ENCODE results near the gene ZNF189. TPM values are rescaled to one million over a fixed set of nuclear protein-coding genes. Genes with fewer than 3 reads are reported as not detected.

Gene ZNF189
- total RNA-seq (2022; extraction: Qiagen RNA extraction; ENCODE audit: low read depth): 7.0 to 9.9 TPM (median 7.1 TPM) in 5 replicates

DNA sequence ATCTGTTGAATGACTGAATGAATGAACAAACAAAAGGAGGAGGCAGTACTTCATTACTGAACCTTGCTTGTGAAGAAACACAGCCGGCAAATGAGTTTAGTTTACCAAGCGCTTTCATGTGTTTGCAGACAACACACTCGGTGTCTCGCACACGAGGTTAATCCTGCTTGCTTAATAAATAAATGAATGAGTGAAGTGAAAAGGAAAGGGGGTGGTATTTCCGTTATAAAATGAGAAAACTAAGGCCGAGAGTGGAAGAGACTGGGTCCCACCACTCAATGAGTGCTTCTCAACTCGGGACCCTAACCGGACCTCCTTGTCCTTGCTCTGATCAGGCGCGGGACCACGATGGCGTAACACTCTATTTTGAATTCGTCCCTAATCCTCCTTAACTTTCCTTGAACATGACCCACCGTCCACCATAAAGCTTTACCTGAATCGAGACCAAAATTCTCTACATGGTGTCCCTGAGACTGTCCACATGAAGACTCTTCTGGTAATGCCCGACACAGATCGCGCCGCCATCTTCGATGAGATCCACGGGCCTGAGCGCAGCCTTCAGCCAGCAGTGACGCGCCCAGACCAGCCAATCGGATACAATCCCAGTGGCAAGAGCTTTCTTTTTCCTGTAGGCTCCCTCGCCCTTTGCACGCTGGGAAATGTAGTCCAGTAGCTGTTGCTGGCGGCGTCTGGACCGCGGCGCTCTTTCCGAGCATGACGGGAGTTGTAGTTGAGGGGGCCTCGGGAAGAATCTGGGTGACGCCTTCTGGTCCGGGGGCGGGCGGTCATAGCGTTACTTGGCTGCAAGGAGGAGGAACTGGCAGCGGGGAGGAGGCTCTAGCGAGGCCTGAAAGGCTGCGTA lies at the start of gene ZNF189, which contains the start of gene MRPL50:
TSS of gene ZNF189 (plus strand) at position 784 of the 862 bp plus-strand sequence. CDS start 306 bp downstream, outside the sequence.
TSS of gene MRPL50 (minus strand) at position 551 of the 862 bp plus-strand sequence. CDS start at position 525, 26 bp downstream.

GRCh38 chr9:101384873-101385536 lies 13.6 kb upstream of the ZNF189 start, which contains the start of gene BAAT:
BAAT (minus strand) TSS chr9:101385006; CDS start chr9:101371404, 13,602 bp downstream.

GRCh38 chr9:101435601-101436079 lies 37.0 kb downstream of the ZNF189 start, which contains the start of gene ALDOB:
ALDOB (minus strand) TSS chr9:101435774; CDS start chr9:101430887, 4,887 bp downstream.

Other genes starting within 250 kb of the ZNF189 start
- gene BAAT, start 13.8 kb upstream of the ZNF189 start, total RNA-seq (2022; extraction: Qiagen RNA extraction; ENCODE audit: low read depth): 0.42 to 0.57 TPM (median 0.51 TPM) in 5 replicates
- 12.1 to 25.8 TPM (median 13.7 TPM) in 5 replicates for gene MRPL50, start 233 bp upstream of the ZNF189 start, total RNA-seq (2022; extraction: Qiagen RNA extraction; ENCODE audit: low read depth)
- not detected in 5 replicates for gene ALDOB, start 36.9 kb downstream of the ZNF189 start, total RNA-seq (2022; extraction: Qiagen RNA extraction; ENCODE audit: low read depth)
- gene RNF20, start 135.0 kb downstream of the ZNF189 start, total RNA-seq (2022; extraction: Qiagen RNA extraction; ENCODE audit: low read depth): 20.4 to 25.0 TPM (median 24.8 TPM) in 5 replicates
- gene PPP3R2, start 196.1 kb downstream of the ZNF189 start, total RNA-seq (2022; extraction: Qiagen RNA extraction; ENCODE audit: low read depth): not detected in 5 replicates

Data from A549 treated with ZK216348 at 1 μM for 4 hours (cell line).